GM18502 (cell line): ENCODE results near the gene MTX2.
"Not testable (repeated sequence)": the region's sequence is repeated elsewhere in the genome, so short reads cannot be mapped to it uniquely, and the experiment has no call there.

Experiments
- ATAC-seq: cut with Tn5 transposase; IDR thresholded peaks from one replicate; pipeline ENCODE4 v1.9.1; 2021; ENCODE audit warnings: mild to moderate bottlenecking; ENCODE audit not compliant: unreplicated experiment, poor library complexity

Gene MTX2

GRCh38 chr2:176284461-176285049, 15.3 kb downstream of the MTX2 start:
- ATAC-seq: no peak

DNA sequence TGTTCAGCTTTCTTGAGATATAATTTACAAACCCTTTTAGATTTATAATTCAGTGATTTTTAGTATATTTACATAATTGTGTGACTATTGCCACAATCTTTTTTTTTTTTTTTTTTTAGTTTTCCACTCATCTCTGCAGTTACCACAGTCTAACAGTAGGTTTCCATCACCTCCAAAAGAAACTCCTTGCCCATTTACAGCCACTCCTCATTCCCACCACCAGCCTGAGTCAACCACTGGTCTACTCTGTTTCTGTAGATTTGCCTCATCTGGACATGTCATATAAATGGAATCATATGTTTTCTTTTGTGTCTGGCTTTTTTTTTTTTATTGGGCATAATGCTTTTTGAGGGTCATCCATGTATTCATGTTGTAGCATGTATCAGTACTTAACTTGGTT, 16.1 kb downstream of the MTX2 start:
- ATAC-seq: no peak

DNA sequence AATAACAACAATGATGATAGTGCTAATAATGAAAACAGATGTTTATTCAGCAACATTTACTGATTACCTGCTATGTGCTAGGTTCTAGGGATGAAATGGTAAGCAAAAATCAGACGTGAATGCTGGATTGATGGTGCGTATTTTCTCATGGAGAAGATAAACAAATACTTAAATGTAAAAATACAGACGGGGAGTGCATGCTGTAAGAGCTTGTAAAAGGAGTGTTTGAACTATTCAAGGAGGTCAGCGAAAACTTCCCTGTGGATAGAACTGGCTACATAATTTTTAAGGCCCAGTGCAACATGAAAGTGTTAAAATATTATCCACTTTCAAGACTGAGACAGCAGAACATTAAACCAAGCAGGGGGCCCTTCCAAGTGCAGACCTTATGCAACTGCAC, 22.1 kb downstream of the MTX2 start:
- ATAC-seq: no peak

- ATAC-seq: peak; percentile 89
Measured at GRCh38 chr2:176291809-176292283, 22.6 kb downstream of the MTX2 start.

- no peak for ATAC-seq
Measured at GRCh38 chr2:176292608-176293007, 23.4 kb downstream of the MTX2 start.

DNA sequence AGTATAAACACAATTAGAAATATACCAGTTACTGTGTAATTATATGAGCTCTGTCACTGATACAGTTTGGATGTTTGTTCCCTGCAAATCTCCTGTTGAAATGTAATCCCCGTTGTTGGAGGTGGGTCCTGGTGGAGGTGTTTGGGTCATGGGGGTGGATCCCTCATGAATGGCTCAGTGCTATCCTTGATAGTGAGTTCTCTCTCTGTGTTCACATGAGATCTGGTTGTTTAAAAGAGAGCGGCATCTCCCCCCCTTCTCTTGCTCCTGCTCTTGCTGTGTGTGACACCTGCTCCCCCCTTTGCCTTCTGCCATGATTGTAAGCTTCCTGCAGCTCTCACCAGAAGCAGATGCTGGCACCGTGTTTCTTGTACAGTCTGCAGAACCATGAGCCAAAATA, 24.1 kb downstream of the MTX2 start:
- no peak for ATAC-seq

DNA sequence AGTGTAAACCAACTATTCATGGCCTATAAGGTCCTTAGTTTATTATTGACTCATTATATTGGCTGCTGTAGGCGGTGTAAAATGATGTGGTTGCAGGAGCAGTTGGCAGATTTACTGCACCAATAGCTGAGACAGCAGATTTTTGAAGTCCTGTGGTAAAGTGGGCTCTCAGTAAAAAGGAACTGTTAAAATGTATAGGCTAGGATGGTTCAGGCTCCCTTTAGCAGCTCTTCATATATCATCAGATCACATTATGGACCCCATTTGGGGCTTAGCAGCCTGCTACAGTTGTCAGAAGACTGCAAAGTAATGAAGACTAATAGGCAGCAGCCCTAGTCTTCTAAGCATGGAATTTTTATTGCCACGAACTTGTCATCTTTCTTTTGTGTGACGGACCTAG, 27.8 kb downstream of the MTX2 start:
- ATAC-seq: no peak

DNA sequence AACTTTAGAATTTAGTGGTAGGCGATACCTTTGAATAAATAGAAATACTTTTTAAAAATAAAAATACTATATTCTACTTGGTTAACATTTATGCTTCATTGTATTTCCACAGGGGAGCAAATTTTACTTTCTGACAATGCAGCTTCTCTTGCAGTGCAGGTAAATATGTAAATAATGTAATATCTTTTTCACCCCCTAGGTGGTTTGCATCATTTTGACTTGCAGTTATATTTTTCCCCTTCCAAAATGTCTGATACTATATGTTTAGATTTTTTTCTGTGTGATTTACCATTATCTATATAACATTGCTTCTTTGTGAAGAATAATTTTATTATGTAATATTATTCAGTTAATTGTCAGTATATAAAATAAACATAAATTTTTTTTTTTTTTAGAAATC, 28.5 kb downstream of the MTX2 start:
- ATAC-seq: no peak

- not testable (repeated sequence) for ATAC-seq
Measured at GRCh38 chr2:176306020-176306419, 36.8 kb downstream of the MTX2 start.

DNA sequence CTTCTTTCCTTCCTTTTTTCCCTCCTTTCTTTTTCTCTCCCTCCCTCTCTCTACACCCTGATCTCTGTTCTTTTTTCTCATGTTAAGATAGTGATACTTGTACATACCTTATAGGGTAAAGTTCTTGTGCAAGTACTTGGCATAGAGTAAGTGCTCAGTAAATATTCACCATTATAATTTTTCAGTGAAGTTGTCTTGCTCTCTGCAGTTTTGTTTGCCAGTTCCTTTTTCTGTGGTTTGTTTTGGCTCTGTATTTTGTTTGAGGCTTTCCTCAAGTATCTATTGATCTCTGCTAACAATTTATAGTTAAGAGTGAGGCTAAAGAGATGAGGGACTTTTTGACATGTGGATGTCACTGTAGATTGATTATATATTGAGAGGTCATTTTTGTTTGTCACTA, 48.0 kb downstream of the MTX2 start:
- no peak for ATAC-seq

DNA sequence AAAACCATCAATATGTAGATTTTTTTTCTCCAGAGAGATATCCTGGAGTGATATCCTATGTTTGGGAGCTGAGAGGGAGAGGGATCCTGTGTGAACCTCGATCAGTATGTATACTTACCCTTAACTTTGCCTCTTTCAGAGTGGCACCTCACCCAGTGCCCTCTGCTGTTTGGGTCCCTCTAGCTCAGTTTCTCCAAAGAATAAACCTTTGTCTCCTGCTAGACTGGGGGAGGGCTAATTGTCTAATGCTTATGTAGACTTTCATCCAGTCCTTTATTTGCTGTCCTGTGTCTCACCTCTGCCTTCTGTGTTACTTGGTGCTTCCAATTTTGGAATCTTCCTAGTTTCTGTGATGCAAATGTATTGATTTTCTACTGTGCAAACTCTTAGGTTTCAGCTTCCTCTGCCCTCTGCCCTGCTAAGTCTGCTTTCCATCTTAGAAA, 48.4 kb downstream of the MTX2 start:
- no peak for ATAC-seq

GRCh38 chr2:176321916-176322315, 52.7 kb downstream of the MTX2 start:
- no peak for ATAC-seq

GRCh38 chr2:176324862-176325261, 55.6 kb downstream of the MTX2 start:
- no peak for ATAC-seq

- no peak for ATAC-seq
Measured at GRCh38 chr2:176325732-176326131, 56.5 kb downstream of the MTX2 start.

DNA sequence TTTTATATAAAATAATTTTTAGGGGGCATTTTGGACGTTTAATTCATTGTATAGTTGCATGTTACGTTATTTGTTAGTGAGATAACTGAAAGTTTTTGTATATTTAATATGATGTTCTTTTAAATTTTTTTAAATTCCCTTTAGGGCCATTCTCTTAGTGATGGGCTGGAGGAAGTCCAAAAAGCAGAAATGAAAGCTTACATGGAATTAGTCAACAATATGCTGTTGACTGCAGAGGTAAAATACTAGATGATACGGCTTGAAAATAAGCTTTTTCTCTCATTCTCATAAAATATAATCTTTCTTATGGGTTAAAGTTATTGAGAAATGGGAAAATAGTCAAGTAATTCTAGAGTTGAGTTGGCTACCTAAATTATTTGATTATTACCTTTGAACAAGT, 58.9 kb downstream of the MTX2 start:
- no peak for ATAC-seq

DNA sequence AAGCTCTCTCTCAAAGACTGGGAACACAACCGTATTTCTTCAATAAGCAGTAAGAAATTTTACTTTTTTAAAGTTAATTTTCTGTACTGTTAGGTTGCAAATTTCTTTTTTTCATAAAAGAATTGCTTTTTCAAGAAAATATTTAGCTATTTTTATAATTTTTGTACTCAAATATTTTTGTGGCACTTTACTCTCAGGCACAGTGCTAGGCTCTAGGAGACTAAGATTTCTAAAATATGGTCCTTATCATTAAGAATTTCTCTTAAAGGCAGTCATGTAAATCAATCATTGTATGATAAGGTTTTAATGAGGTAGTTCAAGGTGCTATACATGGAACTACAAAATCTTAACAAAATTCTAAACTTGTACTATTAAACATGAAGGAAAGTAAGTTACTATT, 61.4 kb downstream of the MTX2 start:
- ATAC-seq: no peak

- no peak for ATAC-seq
Measured at GRCh38 chr2:176331646-176332045, 62.4 kb downstream of the MTX2 start.

GRCh38 chr2:176334729-176335128, 65.5 kb downstream of the MTX2 start:
- no peak for ATAC-seq

DNA sequence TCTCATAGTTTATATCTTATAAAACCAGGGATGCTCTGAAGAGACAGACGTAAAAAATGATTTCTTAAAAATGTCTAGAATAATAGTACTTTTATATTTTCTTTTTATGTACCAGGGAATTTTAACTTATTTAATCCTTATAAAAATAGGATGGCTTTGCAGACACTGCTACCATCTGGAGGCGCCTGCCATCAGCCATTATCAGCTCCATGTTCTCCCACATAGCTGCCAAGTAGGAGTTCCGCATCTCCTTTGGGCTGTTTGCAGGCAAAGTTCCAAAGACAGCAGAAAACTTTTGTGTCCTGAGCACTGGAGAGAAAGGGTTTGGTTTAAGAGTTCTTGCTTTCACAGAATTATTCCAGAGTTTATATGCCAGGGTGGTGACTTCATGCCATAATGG, 69.2 kb downstream of the MTX2 start:
- ATAC-seq: no peak

GRCh38 chr2:176339208-176339607, 70.0 kb downstream of the MTX2 start:
- ATAC-seq: no peak

DNA sequence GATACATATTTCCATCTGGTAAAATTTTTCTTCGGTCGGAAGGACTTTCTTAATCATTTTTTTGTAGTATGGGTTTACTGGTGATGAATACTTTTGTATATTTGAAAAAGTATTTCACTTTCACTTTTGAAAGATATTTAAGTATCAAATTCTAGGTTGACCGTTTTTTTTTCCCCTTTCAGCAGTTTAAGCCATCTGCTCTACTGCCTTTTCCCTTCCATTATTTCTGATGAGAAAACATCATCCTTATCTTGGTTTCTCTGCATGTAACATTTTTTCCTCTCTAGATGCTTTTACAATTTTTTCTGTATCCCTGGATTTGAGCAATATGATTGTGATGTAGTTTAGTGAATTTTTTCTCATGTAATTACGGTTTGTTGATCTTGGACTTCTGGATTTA, 87.0 kb downstream of the MTX2 start:
- no peak for ATAC-seq

DNA sequence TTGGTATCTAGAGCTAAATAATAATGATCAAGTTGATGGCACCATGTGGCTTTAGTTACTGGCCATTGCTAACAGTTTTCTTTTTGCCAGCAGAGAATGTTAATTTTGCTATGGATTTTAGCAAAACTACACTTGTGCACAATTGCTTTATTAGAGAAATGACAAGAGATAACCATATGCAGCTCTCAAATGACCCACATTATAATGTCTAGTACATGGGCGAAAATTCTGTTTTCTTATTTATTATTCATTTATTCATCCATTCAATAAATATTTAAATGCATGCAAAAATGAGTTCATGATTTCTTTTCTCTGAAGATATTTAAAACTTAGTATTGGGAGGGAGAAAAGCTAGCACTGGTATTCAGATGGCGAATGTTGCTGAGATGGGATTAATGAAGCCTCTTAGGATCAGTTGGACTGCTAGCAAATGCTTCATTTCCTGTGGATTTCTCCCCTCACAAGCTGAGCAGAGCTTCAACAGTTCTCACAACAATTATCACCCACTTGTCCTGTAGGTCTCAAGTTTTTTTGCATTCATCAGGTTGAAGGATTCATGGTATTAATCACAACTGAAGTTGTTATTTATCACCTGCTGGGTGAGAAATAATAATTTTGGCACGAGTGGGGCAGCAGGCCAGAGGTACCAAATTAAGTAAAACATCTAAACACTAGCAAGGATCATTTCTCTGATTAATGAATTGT, 95.2 kb downstream of the MTX2 start:
- no peak for ATAC-seq
